Midbrain (tissue), 1 donor: ENCODE data around the gene TBPL1.
A peak's percentile ranks its signal among the peaks of the same experiment; 100 is the strongest.
"Not testable (repeated sequence)": the region's sequence is repeated elsewhere in the genome, so short reads cannot be mapped to it uniquely, and the experiment has no call there.

Experiments used
- DNase-seq: peaks from one replicate; lab custom pipeline; 2025; lab: John Stamatoyannopoulos, UW

Gene TBPL1

DNA sequence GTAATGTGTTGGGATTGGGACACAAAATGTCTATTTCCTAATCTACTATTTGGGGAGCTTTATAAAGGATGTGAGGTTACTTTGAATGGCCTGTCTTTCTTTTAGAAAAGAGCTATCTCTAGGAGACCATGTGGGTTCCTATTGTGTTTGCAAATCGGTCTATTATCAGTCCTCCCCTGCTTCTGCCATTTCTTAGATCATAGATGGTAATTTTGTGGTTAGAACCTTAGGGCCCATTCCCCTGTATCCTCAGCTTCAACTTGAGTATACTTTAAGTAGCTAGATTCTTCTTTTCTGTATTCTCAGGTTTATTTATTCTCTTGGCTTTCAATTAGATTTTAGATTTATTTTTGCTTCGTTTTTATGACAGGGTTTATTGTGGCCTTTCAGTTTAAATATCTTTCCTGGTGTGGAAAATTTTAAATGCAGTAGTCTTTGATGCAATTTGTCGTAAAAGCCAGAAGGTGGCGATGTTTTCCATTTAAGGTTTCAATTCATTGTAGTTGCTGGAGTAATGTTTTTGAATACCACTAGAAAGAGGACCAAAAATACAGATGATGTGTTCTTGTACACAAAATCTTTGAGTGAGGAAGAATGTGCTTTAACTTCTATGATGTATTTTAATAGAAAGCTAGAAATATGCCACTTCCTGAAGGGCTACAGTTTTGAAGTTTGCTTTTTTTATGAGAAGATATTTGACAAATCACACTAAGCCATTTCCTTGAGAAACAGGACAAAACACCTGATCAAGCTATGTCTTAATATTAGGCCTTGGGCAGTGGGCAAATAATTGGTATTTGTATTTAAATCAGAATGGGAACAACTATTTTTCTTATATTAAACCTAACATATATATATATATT, 20.3 kb downstream of the TBPL1 start:
- peak; percentile 80 for DNase-seq

DNA sequence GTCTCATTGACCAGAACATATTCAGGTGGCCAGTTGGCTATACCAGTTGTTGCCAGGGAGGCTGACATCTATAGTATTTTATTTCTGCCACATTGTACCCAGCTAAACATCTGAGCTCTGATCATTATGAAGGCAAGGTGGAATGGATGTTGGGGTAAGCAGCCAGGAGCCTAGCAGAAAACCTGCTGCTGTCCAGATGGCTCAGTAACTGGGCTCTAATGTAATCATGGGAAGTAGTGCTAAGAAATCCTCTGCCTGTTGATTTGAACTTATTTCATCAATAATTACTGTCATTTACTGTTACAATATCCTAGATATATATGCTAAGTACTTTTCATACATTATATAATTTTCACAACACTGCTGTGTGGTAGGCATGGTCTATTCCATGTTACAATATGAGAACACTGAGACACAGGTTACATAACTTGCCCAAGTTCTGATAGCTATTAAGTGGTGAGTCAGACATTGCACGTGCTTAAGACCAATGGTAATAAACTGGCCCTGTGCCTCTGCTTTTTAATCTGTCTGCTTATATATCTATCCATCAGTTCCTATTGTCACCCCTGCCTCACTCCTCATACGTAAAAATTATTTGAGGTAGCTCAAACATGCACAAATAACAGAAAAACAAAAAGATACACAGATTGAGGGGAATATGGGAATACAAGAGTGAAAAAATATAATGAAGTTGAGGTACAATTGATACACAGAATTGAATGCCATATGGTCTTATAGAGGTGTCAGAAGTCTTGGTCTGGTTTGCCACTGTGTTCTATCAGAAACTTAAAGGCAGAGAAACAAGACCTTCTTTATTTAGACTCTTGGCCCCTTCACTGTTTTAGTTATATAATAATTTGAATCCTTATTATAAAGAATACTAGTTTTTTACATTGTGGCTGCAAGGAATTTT, 25.2 kb downstream of the TBPL1 start:
- no peak for DNase-seq

DNA sequence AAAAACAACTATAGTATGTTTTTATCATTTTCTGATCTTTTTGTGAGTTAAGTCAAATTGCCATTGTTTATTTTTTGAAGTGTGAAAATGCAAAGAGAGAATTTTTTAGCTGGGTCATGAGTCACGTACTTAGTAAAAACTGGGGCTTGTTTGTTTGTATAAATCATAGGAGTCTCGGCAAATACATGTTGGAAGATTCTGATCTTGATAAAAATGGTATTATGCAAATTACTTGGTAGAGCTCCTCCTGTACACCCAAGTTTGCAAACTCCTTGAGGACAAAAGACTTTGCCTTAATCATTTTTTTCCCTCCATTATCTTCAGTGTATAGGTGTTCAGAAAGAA, 25.8 kb downstream of the TBPL1 start:
- DNase-seq, result no peak

DNA sequence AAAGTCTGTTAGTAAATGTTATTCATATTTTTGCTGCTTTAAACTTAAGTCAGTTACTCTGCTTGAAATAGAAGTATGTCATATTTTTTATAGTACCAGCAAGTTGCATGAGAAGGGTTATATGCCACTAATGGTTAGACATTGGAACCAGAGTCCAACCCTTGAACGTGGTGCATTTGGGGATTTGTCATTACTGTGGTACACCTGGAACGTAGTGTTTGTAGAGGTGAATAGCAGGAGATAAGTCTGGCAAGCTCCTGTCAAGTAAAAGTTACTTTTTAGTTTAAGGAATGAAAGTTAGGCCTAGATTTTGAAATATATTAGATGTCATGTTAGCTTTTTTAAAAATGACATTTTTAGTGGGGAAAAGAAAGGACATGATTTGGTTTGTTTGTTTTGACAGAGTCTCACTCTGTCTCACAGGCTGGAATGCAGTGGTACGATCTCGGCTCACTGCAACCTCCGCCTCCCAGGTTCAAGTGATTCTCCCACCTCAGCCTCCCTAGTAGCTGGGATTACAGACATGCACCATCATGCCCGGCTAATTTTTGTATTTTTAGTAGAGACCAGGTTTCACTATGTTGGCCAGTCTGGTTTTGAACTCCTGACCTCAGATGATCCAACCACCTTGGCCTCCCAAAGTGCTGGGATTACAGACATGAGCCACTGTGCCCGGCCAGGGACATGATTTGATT, 26.4 kb downstream of the TBPL1 start:
- DNase-seq, result not testable (repeated sequence)

DNA sequence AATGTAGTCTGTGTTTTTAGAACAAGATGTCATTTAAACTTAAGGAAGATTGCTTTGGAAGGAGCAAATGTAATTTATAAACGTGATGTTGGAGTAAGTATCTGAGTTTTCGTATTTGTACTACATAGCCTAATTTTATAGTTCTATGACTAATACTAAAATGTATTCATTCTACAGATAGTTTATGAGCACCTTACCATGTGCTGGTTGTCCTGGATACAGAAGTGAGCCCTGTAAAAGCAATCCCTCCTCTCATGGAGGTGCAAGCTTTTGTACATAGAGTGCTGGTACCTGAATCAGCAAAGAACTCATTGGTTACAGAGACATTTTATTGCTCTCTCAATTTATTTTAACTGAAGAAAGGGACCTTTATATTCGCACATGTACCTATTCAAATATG, 27.1 kb downstream of the TBPL1 start:
- no peak for DNase-seq

DNA sequence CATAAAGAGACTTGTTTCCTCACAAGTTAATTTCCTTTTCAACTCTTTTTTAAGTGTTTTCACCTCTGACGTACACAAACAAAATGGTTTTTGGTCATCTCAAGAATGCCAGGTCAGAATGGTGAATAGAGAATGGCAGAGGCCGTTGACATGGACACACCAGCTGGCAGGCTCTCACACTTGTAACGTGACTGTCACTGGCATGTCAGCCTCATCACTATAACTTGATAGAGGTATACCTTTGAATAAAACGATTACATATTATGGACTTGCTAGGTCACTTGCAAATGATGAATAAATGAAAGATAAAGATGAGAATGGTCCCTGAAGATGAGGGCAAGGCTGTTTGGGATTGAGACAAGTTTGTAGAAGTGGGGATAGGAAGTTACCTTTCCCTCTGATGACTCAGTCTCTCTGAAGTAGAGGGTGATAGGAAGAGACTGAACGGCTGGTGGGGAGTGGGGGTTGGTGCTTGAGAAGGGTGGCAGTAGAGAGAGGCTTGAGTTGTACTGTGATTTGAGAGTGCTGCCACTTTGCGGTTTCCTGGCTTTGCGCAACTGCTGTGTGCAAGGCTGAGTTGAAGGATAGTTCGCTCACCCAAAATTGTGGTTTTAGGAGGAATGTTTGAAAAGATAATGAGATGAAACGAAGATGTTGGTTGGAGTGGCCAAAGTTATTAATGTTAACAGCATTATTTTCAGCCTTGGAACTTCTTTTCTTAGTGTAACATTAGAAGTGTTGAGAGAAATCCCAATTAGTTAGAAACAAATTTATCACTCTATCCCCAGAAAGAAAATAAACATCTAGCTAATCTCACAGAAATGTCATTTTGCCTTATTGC, 30.3 kb downstream of the TBPL1 start:
- no peak for DNase-seq

DNA sequence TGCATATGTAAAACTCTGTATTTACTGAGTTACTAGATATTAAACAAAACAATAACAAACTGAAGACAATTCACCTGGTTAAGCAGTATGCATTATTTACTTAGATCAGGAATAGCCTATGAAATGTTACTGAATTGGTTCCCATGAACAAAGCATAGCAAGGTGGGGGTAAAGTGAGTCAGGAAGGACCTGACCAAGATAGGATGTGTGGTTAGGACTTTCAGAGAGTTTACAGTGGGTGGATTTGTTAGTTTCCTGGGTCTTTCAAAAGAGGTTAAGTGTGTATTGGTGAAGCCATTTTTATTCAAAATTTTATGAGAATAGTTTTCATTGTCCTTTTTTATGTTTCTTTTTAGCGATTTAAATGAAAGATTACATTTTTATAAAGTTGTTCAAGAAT, 32.9 kb downstream of the TBPL1 start:
- no peak for DNase-seq

DNA sequence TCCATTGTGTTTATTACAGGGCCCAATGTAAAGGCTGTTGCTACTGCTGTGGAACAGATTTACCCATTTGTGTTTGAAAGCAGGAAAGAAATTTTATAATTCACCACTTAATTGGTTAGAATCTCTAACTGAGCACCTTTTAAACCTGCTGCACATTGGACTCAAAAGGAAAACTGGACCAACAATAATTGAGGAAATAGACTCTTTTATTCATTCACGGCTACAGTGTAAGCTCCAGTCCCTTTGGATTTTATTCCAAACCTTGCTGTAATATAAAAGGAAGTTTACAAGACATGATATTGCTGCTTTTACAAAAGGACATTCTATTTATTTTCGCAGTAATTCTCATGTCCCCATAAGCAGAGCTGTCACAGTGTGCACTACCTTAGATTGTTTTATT, 33.9 kb downstream of the TBPL1 start:
- no peak for DNase-seq

DNA sequence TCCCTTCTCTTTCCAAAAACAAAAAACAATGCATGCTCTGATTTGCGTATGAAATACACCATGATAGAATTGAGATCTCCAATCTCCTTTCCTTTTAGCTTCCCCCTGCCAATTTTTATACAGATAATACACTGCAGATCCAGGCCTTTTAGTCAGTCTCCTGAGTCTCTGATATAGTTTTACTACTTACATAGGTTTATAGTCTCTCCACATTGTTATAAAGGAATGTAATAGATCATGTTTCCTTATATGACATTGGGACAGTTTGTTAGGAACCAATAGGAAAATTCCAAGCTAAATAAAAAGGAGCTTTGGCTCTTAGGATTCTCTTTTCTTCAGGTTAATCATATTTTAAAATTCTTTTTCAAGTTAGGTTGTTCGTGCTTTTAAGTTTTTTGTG, 36.5 kb downstream of the TBPL1 start:
- no peak for DNase-seq

DNA sequence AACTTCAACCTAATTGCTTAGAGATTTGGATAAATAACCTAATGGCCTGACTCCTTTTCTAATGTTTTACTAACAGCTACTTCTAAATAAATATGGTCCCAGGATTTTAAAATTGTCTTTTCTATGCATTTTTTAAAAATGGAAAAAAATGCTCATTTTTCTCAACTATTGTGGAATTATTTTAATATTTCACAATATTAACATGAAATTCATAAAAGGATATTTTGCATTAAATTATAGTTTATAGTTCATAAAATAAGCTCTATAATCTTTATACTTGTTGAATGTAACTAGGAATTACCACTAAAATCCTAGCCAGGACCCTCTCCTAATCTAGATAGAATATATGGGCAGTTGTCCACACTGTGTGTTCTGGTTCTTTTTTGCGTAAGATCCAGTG, 37.3 kb downstream of the TBPL1 start:
- no peak for DNase-seq

DNA sequence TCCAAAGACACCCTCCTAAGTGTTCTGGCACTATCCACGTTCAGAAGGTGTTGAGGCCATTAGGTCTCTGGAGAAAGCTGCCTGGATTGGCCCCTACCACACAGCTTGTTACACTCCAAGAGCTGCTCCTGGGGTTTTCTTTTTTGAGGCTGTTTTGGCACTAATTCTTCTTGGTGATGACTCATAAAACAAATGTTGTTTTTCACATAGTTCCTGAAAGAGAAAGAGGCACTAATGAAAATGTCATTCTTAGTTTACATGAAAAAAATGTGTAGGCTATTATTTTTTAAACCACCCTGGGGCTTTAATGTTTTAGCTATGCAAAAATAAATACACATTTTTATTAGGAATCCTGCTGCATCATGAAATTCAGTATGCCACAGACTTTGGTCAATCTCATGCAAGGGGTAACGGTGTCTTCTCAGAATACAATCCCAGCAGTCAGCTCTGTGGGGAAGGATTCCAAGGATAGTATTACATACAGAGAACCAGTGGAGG, 38.1 kb downstream of the TBPL1 start:
- DNase-seq, result no peak

DNA sequence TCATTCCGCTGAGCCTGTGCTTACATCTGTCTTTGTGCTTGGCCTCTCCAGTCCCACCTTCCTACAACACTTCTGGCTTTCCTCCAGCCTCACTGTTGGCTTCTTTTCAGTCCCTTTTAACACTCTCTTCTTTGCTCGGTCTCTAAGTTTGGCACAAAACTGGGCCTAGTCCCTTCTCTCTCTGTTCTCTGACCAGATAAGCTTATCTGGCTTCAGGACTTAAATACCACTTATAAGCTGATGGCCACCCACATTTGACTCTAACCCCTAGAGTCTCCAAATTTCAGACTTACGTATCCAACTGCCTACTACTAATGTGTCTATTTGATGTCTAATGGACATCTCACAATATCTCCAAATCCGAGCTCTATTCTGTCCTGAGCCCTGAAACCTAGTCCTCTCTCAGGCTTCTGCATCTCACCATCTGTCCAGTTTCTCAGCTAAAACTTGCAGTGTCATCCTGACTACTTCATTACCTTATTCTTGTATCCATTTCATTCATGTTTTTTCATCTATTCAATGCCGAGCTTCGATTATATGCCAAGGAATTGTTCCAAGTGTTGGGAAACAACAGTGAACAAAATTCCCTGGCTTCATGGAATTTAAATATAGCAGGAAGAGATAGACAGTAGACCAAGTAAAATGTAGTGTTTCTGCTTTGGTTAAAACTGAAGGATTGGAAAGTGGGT, 40.1 kb downstream of the TBPL1 start:
- no peak for DNase-seq

DNA sequence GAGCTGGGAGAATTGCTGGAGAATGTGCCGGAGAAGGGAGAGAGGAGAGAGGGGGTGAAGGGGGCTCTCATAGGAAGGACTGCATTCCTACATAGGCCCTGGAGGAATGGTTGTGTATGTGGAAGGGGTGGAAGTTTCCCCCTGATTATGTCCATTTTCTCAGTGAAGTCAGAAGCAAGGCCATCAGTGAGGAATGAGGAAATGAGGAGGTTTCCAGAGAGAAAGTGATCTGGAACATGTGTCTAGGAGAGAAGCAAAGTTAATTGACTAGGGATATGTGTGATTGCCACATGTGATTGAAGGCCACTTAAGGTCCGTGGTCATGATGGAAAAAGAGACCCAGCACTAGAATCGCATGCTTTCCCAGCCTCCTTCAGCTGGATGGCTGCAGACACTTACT, 42.3 kb downstream of the TBPL1 start:
- DNase-seq, result no peak

DNA sequence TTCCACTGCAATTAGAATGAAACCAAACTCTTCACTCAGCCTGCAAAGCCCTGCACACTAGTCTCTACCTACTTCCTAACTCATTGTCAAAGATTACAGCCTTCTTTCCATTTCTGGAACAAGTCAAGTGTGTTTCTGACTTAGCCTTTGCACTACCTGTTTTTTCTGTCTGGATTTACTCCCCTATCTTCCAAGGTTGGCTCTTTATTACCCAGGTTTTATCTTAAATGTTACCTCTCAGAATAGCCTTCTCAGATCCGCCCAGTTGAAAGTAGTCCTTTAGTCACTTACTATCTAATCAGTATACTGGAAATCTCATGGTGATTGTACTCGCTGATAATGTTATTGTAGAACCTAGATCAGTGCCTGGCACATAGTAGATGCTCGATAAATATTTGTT, 42.7 kb downstream of the TBPL1 start:
- no peak for DNase-seq

DNA sequence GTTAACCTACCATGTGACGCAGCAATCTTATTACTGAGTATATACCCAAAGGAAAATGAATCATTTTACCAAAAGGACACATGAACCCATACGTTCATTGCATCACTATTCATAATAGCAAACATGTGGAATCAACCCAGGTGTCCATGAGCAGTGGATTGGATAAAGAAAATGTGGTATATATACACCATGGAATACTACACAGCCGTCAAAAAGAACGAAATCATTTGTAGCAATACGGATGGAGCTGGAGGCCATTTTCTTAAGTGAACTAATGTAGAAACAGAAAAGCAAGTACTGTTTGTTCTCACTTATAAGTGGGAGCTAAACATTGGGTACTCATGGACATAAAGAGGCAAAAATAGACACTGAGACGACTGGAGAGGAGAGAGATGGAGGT, 44.2 kb downstream of the TBPL1 start:
- DNase-seq, result no peak

DNA sequence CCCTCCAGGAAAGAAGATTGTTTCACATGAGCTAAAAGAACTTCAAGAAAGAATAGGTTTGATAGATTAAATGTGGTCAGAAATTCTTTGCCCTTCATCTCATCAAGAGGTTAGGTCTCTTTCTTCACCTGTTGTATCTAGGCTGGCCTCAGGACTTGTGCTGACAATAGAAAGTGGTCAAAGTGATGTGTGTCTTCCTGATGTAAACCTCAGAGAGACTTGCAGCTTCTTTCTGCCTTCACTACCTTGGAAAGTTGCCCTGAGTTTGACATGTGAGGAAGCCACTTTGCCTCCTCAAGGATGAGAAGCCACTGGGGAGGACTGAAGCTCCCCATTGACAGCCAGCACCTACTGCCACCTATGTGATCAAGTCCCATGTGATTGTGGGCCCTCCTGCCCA, 46.3 kb downstream of the TBPL1 start:
- DNase-seq, result no peak

DNA sequence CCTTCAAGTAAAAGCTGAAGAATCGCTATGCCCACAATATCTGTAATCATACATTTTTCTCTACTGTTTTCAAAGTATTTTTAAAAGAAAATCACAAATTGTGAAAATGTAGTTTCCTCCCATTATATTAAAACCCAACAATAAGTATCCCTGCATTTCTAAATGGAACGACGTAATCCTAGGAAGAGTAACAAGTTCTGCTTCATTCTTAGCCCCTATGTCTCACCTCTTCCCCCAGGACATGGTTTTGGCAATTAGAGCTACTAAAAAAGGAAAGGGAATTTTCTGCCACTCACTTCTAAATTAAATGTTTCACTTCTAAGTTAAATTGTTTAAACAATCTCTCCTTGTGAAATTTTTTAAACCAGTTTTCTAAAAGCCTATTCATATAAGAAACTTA, 47.4 kb downstream of the TBPL1 start:
- DNase-seq, result no peak

DNA sequence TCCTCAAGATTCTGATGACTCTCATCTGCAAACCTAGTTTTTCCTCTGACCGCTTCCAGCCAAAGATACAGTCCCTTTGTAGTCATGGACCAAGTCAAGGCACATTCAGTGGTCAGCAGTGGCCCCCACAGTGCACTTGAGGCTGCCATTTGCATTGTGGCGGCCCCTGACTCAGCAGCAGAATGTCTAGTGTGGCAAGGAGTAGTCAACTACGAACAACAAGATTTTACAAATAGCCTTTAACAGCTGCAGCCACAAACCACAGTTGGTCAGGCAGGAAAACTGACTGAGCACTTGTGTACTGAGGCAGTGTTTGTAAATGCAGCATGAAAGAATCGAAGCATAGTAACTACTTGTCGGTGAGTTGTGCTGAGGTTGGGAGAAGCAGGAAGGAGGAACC, 49.8 kb downstream of the TBPL1 start:
- no peak for DNase-seq

DNA sequence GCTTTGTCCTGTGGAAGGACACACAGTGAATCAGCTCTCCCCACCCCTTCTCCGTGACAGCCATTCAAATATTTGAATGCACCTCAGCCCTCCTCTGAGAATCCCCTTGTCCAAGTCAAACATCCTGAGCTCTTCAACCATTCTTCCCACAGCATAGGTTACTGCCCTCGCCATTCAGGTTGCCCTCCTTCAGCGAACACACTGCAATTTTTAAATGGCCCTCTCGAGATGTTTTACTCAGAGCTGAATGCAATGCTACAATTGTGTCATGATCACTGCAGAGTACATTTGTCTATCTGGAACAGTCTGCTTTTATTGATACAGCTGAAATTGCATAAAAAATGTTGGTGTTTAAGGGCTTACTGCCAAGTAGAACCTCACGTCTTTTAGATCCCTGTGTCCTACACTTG, 50.5 kb downstream of the TBPL1 start:
- DNase-seq, result no peak

DNA sequence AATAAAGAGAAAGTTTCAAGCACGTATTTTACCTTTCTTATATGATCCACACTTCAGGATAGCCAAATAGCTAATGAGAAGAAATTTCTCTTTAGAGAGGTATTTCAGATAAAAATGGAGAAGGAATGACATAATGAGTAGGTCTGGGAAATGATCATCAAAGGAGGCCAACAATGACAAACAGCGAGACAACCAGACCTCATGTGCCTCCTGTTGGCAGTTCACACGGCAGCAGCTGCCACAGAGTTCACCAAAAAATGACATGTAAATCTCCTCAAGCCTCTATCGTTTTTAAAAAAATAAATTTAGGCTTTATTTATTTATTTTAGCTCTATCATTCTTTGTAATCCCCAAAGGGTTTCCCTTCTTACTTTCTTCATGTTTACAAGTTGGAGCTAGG, 51.7 kb downstream of the TBPL1 start:
- DNase-seq, result no peak

DNA sequence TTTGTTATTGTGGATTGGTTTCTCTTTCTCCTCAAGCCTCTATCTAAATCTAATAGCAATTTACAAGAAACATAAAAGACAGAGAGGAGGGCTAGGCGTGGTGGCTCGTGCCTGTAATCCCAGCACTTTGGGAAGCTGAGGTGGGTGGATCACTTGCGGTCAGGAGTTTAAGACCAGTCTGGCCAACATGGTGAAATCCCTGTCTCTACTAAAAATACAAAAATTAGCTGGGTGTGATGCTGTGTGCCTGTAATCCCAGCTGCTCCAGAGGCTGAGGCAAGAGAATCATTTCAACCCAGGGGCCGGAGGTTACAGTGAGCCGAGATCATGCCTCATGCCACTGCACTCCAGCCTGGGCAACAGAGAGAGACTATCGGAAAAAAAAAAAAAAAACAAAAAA, 52.8 kb downstream of the TBPL1 start:
- no peak for DNase-seq
